Heart left ventricle (tissue), 16 donors: ENCODE data around the gene TMED3. TPM values are rescaled to one million over a fixed set of nuclear protein-coding genes. Genes with fewer than 3 reads are reported as not detected.
"Not testable (repeated sequence)": the region's sequence is repeated elsewhere in the genome, so short reads cannot be mapped to it uniquely, and the experiment has no call there.

Source experiments
- ATAC-seq, 4 donors: fragments of 200-7000 bp; cut with Tn5 transposase; one replicate each; pipeline ENCODE4 v1.9.1; 2020 to 2022; ENCODE audit warnings: moderate library complexity in 4 of 4, mild to moderate bottlenecking in 3 of 4, moderate number of reproducible peaks in 1 of 4
- DNase-seq, 5 donors: peaks; one replicate each; pipeline ENCODE4 v3.0.0-alpha.2; 2020
- H3K27ac ChIP-seq, 12 donors: fragments of 200-600 bp; sonication (generic) in 4 of 12; one replicate each; pipeline versions ENCODE4 v1.5.0 to v1.8.0; 2016 to 2022; ENCODE audit warnings: mild to moderate bottlenecking in 2 of 12
- H3K27me3 ChIP-seq, 9 donors: fragments of 200-600 bp; sonication (generic) in 2 of 9; one replicate each; pipeline versions ENCODE4 v1.5.1 to v1.8.0; 2016 to 2022; ENCODE audit warnings: mild to moderate bottlenecking in 3 of 9
- H3K36me3 ChIP-seq, 9 donors: fragments of 200-600 bp; sonication (generic) in 2 of 9; one replicate each; pipeline versions ENCODE4 v1.5.0 to v1.8.0; 2018 to 2022; ENCODE audit warnings: mild to moderate bottlenecking in 2 of 9
- H3K4me1 ChIP-seq, 12 donors: fragments of 200-600 bp; sonication (generic) in 4 of 12; one replicate each; pipeline versions ENCODE4 v1.5.0 to v1.8.0; 2016 to 2022; ENCODE audit warnings: mild to moderate bottlenecking in 3 of 12
- H3K4me3 ChIP-seq, 12 donors: fragments of 200-600 bp; sonication (generic) in 4 of 12; one replicate each; pipeline versions ENCODE4 v1.5.0 to v1.8.0; 2017 to 2022; ENCODE audit warnings: mild to moderate bottlenecking in 9 of 12, moderate library complexity in 4 of 12
- H3K9me3 ChIP-seq, 12 donors: fragments of 200-600 bp; sonication (generic) in 4 of 12; one replicate each; pipeline versions ENCODE4 v1.5.0 to v1.8.0; 2016 to 2022; ENCODE audit warnings: mild to moderate bottlenecking in 1 of 12
- CTCF ChIP-seq, 12 donors: fragments of 200-600 bp; sonication (generic) in 4 of 12; IDR thresholded peaks; one replicate each; pipeline versions ENCODE4 v1.5.0 to v1.8.0; 2018 to 2022; ENCODE audit warnings: antibody characterized with exemption in 12 of 12, mild to moderate bottlenecking in 5 of 12
- POLR2A ChIP-seq, 2 donors: fragments of 450-650 bp; IDR thresholded peaks; one replicate each; pipeline ENCODE4 v1.6.1; 2017; ENCODE audit warnings: antibody characterized with exemption in 2 of 2, mild to moderate bottlenecking in 2 of 2, moderate library complexity in 2 of 2
- WGBS, 4 donors: extraction: QIAGEN DNeasy Blood & Tissue Kit in 2 of 4; methylation state at CpG; one replicate each; pipeline versions ENCODE4 v1.1.5 to v1.1.7; 2013 to 2018; 5-methylcytosine and 5-hydroxymethylcytosine counted together
- intact Hi-C, 10 donors: fragments of 100-400 bp; cut with DNase I; formaldehyde crosslinking; loops; one replicate each; pipeline versions ENCODE4 v1.11.1 to v1.14.2; 2022
- polyA plus RNA-seq, 2 donors: library from polyadenylated mRNA; stranded (reverse); fragments of 200-250 nt; gene quantifications; one replicate each; pipeline ENCODE4 v1.2.3, GENCODE V29; 2013
- total RNA-seq, 9 donors: library from RNA; depleted of rRNA in 2 of 9; stranded (reverse); fragments of >200 nt in 2 of 9; fragmentation: NEBNext Ultra II Directional in 3 of 9; extraction: Animal tissue kit (Norgen Biotek cat#: 25700) in 3 of 9; gene quantifications; one replicate each; pipeline versions ENCODE4 v1.1.0 to v1.2.4, GENCODE V29; 2016 to 2023
- donor health status: ischemic (EF 13 %, LVEDD 7.1; RV severe dilation, severe dysfunction).
- donor health status: healthy with polysubstance abuse.
- donor health status: DM: no; HTN: yes; CAD: no.
- donor health status: DM: no; HTN: no; CAD: no.
- donor health status: ischemic (EF 25% LVEDD 6.9; RV normal size, moderate dysfunction).
- donor health status: ischemic (EF 25% LVEDD 5.7; RV mildly dilated, moderate dysfunction).
- donor health status: healthy.
- donor health status: DM: yes; HTN: yes; CAD: no.
- donor health status: ischemic (EF 35%, LVEDD 5.7; RV mildly dilated, moderate dysfunction).
- donor health status: nonischemic (EF 11% LVEDD 7.7; RV severe dilation, severe dysfunction).
- donor health status: DM: yes; HTN: yes; CAD: no.
- donor health status: PGD.
- donor health status: ischemic (EF 29% LVEDD 5.4; RV normal size, mild dysfunction).
- donor health status: nonischemic (EF 23%, LVEDD 6.1; RV moderate dilation, normal function).

TMED3 gene
- total and polyA plus RNA-seq, 11 donors: 16.5 to 48.2 (median 24.6) TPM

- 85 to 95% (median 93%) methylated on average over 6 of the region's 6 CpGs for WGBS, 4 donors
- DNase-seq: no peak
- ATAC-seq: no peak
- TF ChIP-seq POLR2A (IDR thresholded peaks at IDR 0.05): no peak
- no peak for TF ChIP-seq CTCF (IDR thresholded peaks at IDR 0.05)
- Histone ChIP-seq H3K4me3 (no peak overlapping the region), H3K27me3 (peaks cover 0 to 5% (median 0%) of the 10 kb centered on the region in 9 donors), H3K4me1 (peaks cover 0 to 17% (median 10%) of the 10 kb centered on the region in 12 donors), H3K27ac (no peak overlapping the region), H3K9me3 (no peaks in the 10 kb centered on the region), H3K36me3 (peaks cover 0 to 62% (median 35%) of the 10 kb centered on the region in 9 donors)
- intact Hi-C loops: loop anchor here in 1 of 10 donors (5.0 kb wide), 1 partner anchor 93 kb away; no protein-coding TSS in a partner anchor
Measured at GRCh38 chr15:79314811-79315210, 3.9 kb downstream of the TMED3 start.

- Histone ChIP-seq H3K9me3 (no peaks in the 10 kb centered on the region), H3K4me1 (peaks cover 0 to 17% (median 9%) of the 10 kb centered on the region in 12 donors), H3K4me3 (no peak overlapping the region), H3K27me3 (peaks cover 0 to 5% (median 0%) of the 10 kb centered on the region in 9 donors), H3K27ac (no peak overlapping the region), H3K36me3 (peaks cover 0 to 69% (median 35%) of the 10 kb centered on the region in 9 donors)
- 72 to 87% (median 79%) methylated on average over 10 of the region's 10 CpGs for WGBS, 4 donors
- ATAC-seq (peak; percentile 62 to 78 (median 74)), DNase-seq (peak in 2 of 5 donors; percentile 49 to 59)
- TF ChIP-seq POLR2A (IDR thresholded peaks at IDR 0.05) (no peak), CTCF (IDR thresholded peaks at IDR 0.05) (no peak)
- intact Hi-C loops: no loop called here
Measured at GRCh38 chr15:79315623-79316328, 4.9 kb downstream of the TMED3 start.

- TF ChIP-seq CTCF (IDR thresholded peaks at IDR 0.05) (no peak), POLR2A (IDR thresholded peaks at IDR 0.05) (no peak)
- DNase-seq (no peak), ATAC-seq (no peak)
- WGBS, 4 donors: 87 to 93% (median 91%) methylated on average over 9 of the region's 9 CpGs
- H3K4me3 ChIP-seq: no peak overlapping the region
- H3K27ac ChIP-seq: no peak overlapping the region
- intact Hi-C loops: no loop called here
- no peaks in the 10 kb centered on the region for H3K9me3 ChIP-seq
- H3K27me3 ChIP-seq: no peaks in the 10 kb centered on the region
- H3K36me3 ChIP-seq: peaks cover 0 to 79% (median 42%) of the 10 kb centered on the region in 9 donors
- peaks cover 0 to 12% (median 3%) of the 10 kb centered on the region in 12 donors for H3K4me1 ChIP-seq
Measured at GRCh38 chr15:79316864-79317263, 6.0 kb downstream of the TMED3 start.

GRCh38 chr15:79319973-79320372, 9.1 kb downstream of the TMED3 start:
- H3K9me3 ChIP-seq, intact Hi-C loops, H3K27me3 ChIP-seq, H3K27ac ChIP-seq, H3K4me3 ChIP-seq, DNase-seq, ATAC-seq, H3K4me1 ChIP-seq: not testable (repeated sequence)
- WGBS, 4 donors: 94 to 96% (median 95%) methylated on average over 9 of the region's 9 CpGs
- peaks cover 0 to 88% (median 47%) of the 10 kb centered on the region in 9 donors for H3K36me3 ChIP-seq
